H9 (cell line): ENCODE data around the gene NRG3. TPM values are rescaled to one million over a fixed set of nuclear protein-coding genes. Genes with fewer than 3 reads are reported as not detected.

ENCODE experiments used
- DNase-seq: peaks from one replicate; pipeline ENCODE4 v3.0.0-alpha.2; 2017
- H2AFZ ChIP-seq: one replicate; pipeline ENCODE4 v1.6.1; 2013; ENCODE audit warnings: mild to moderate bottlenecking, low read length, control low read depth, moderate library complexity
- H2AK5ac ChIP-seq: 2 replicates; pipeline ENCODE4 v1.6.1; 2013; ENCODE audit warnings: low read length, control low read depth, mixed read lengths; ENCODE audit not compliant: insufficient read length
- H2BK120ac ChIP-seq: one replicate; pipeline ENCODE4 v1.6.1; 2013; ENCODE audit warnings: low read depth, mild to moderate bottlenecking, low read length, control low read depth, inconsistent platforms; ENCODE audit not compliant: poor library complexity, severe bottlenecking
- H2BK12ac ChIP-seq: 2 replicates; pipeline ENCODE4 v1.6.1; 2013; ENCODE audit warnings: low read length, control low read depth, mixed read lengths, low read depth; ENCODE audit not compliant: insufficient read length
- H2BK15ac ChIP-seq: 2 replicates; pipeline ENCODE4 v1.6.1; 2013; ENCODE audit warnings: low read depth, low read length, control low read depth
- H2BK20ac ChIP-seq: one replicate; pipeline ENCODE4 v1.6.1; 2013; ENCODE audit warnings: low read depth, mild to moderate bottlenecking, low read length, control low read depth, inconsistent platforms; ENCODE audit not compliant: poor library complexity, severe bottlenecking
- H2BK5ac ChIP-seq: 2 replicates; pipeline ENCODE4 v1.6.1; 2013; ENCODE audit warnings: low read length, control low read depth, mixed read lengths; ENCODE audit not compliant: insufficient read length
- H3K14ac ChIP-seq: 2 replicates; pipeline ENCODE4 v1.6.1; 2013; ENCODE audit warnings: low read length, control low read depth; ENCODE audit not compliant: insufficient read depth
- H3K18ac ChIP-seq: 2 replicates; pipeline ENCODE4 v1.6.1; 2013; ENCODE audit warnings: low read depth, mild to moderate bottlenecking, mixed read lengths, low read length, control low read depth; ENCODE audit not compliant: insufficient read length
- H3K23ac ChIP-seq: 2 replicates; pipeline ENCODE4 v1.6.1; 2013; ENCODE audit warnings: low read length, control low read depth, mixed read lengths, low read depth; ENCODE audit not compliant: insufficient read length
- H3K23me2 ChIP-seq: 2 replicates; pipeline ENCODE4 v1.6.1; 2013; ENCODE audit warnings: low read depth, mild to moderate bottlenecking, mixed read lengths, low read length, control low read depth; ENCODE audit not compliant: insufficient read length, poor library complexity, severe bottlenecking
- H3K27ac ChIP-seq: 2 replicates; pipeline ENCODE4 v1.5.1; 2013; ENCODE audit warnings: low read length, control low read depth, mixed read lengths, low read depth; ENCODE audit not compliant: insufficient read length
- H3K27me3 ChIP-seq: 2 replicates; pipeline ENCODE4 v1.6.1; 2013; ENCODE audit warnings: low read length, control low read depth, inconsistent platforms; ENCODE audit not compliant: insufficient read depth
- H3K4ac ChIP-seq: 2 replicates; pipeline ENCODE4 v1.6.1; 2013; ENCODE audit warnings: low read depth, mild to moderate bottlenecking, control low read depth, inconsistent platforms, low read length, moderate library complexity
- H3K4me1 ChIP-seq: 2 replicates; pipeline ENCODE4 v1.6.1; 2013; ENCODE audit warnings: low read length, control low read depth, inconsistent platforms; ENCODE audit not compliant: insufficient read depth
- H3K4me2 ChIP-seq: 2 replicates; pipeline ENCODE4 v1.6.1; 2013; ENCODE audit warnings: low read length, control low read depth, mixed read lengths; ENCODE audit not compliant: insufficient read length, insufficient read depth
- H3K56ac ChIP-seq: 2 replicates; pipeline ENCODE4 v1.6.1; 2013; ENCODE audit warnings: low read depth, mild to moderate bottlenecking, mixed read lengths, low read length, control low read depth; ENCODE audit not compliant: insufficient read length
- H3K79me1 ChIP-seq: 2 replicates; pipeline ENCODE4 v1.6.1; 2013; ENCODE audit warnings: low read depth, mild to moderate bottlenecking, moderate library complexity, low read length, control low read depth, inconsistent platforms; ENCODE audit not compliant: insufficient read depth, poor library complexity, severe bottlenecking
- H3K79me2 ChIP-seq: 2 replicates; pipeline ENCODE4 v1.6.1; 2013; ENCODE audit warnings: low read length, control low read depth, inconsistent platforms; ENCODE audit not compliant: insufficient read depth
- H3K9ac ChIP-seq: 2 replicates; pipeline ENCODE4 v1.6.1; 2013; ENCODE audit warnings: low read length, control low read depth, mixed read lengths; ENCODE audit not compliant: insufficient read length; ENCODE audit errors: extremely low read depth
- H3K9me3 ChIP-seq: one replicate; pipeline ENCODE4 v1.6.1; 2013; ENCODE audit warnings: low read depth, low read length, inconsistent platforms; ENCODE audit not compliant: control insufficient read depth
- H3T11ph ChIP-seq: one replicate; pipeline ENCODE4 v1.6.1; 2013; ENCODE audit warnings: mild to moderate bottlenecking, low read length, control low read depth, inconsistent platforms
- H4K20me1 ChIP-seq: one replicate; pipeline ENCODE4 v1.6.1; 2013; ENCODE audit not compliant: control insufficient read depth, insufficient read length, insufficient read depth
- H4K5ac ChIP-seq: 2 replicates; pipeline ENCODE4 v1.6.1; 2013; ENCODE audit warnings: low read depth, mild to moderate bottlenecking, mixed read lengths, low read length, control low read depth; ENCODE audit not compliant: insufficient read length
- H4K8ac ChIP-seq: replicated peaks from 2 replicates; pipeline ENCODE4 v1.6.1; 2013; ENCODE audit warnings: low read length, control low read depth, mixed read lengths, low read depth; ENCODE audit not compliant: insufficient read length
- H4K91ac ChIP-seq: 2 replicates; pipeline ENCODE4 v1.6.1; 2013; ENCODE audit warnings: low read depth, mild to moderate bottlenecking, moderate library complexity, mixed read lengths, low read length, control low read depth; ENCODE audit not compliant: insufficient read length
- H3K27ac Mint-ChIP-seq, 3 experiments: 2 replicates in 2 of 3; 3 replicates in 1 of 3; pipeline ENCODE4 v1.8.0; 2020 to 2021; ENCODE audit warnings: mixed read lengths in 3 of 3, mild to moderate bottlenecking in 1 of 3, moderate library complexity in 1 of 3
- H3K27me3 Mint-ChIP-seq: 2 replicates; pipeline ENCODE4 v1.8.0; 2021; ENCODE audit warnings: low read depth, mild to moderate bottlenecking, moderate library complexity, mixed read lengths
- H3K36me3 Mint-ChIP-seq, 3 experiments: 2 replicates in 2 of 3; 3 replicates in 1 of 3; pipeline ENCODE4 v1.8.0; 2020 to 2021; ENCODE audit warnings: low read depth in 3 of 3, mixed read lengths in 3 of 3; ENCODE audit not compliant: insufficient read depth in 1 of 3
- H3K4me1 Mint-ChIP-seq, 2 experiments: 2 replicates each; pipeline ENCODE4 v1.8.0; 2020; ENCODE audit warnings: mixed read lengths in 2 of 2
- H3K4me3 Mint-ChIP-seq, 2 experiments: 2 replicates in 1 of 2; 3 replicates in 1 of 2; pipeline ENCODE4 v1.8.0; 2020 to 2021; ENCODE audit warnings: mild to moderate bottlenecking in 2 of 2, mixed read lengths in 2 of 2, moderate library complexity in 1 of 2
- H3K9me3 Mint-ChIP-seq, 2 experiments: 2 replicates in 1 of 2; 3 replicates in 1 of 2; pipeline ENCODE4 v1.8.0; 2020; ENCODE audit warnings: mild to moderate bottlenecking in 2 of 2, mixed read lengths in 2 of 2, moderate library complexity in 1 of 2
- WGBS: extraction: QIAGEN DNeasy Blood & Tissue Kit; methylation state at CpG from one replicate; pipeline ENCODE4 v1.1.7; 2013; ENCODE audit warnings: missing lambda C conversion rate, low lambda C conversion rate, mixed read lengths; ENCODE audit not compliant: insufficient read length; ENCODE audit errors: extremely low coverage; 5-methylcytosine and 5-hydroxymethylcytosine counted together
- total RNA-seq: library from RNA; stranded (reverse); gene quantifications from 2 replicates; pipeline ENCODE4 v1.2.1, GENCODE V29; 2021
- TF ChIP-seq, protein P1 (sequence below): fragments of 200-600 bp; sonication (generic); conservative IDR thresholded peaks from 3 replicates; pipeline ENCODE4 v1.8.0; 2021; ENCODE audit warnings: antibody characterized with exemption, mild to moderate bottlenecking

NRG3 gene
- total RNA-seq, 1 experiment from 2014 or later = 1.6 TPM

DNA sequence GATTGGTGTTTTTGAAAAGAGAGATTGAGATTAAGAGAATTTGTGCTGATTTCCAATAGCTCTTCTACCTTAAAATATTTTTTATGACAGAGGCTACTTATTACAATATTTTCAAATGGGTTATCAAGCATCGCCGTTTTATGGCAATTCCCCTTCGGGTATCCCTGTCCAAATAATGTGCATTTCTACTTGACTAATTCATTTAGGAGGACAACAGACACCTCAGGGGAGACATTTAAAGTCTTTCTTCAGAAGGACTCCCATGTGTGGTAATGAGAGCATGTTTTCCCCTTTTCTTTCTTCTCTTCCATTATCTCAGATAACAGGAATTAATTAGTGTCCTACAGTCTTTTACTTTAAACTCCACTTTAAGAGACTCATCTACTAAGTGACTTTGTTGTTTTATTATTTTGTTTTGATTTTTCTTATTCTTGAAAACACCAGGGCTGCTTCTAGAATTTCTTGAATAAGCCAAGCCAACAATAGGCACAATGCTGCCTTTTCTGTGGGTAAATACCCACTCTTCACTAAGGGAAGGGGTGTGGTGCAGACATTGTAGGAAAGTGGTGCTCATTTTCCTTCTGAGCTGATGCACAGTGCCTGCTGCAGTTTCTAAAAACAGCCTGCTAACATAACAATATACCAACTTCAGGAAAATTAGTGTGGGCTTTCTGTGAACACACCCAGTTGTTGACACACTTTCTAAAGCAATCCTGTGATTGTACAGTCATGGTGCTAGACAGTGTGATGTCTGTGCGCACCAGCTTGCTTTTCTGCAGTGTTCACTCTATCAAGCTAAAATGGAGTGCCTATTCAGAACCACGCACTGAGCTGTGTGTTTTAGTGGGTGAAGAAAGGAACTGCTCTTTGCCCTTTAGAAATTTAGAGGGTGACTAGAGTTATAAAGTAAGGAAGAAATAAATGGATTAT, 597.7 kb downstream of the NRG3 start:
- Histone ChIP-seq H4K8ac (no peak overlapping the region), H2BK20ac (no peak overlapping the region), H3K27me3 (no peaks in the 10 kb centered on the region), H2BK15ac (no peak overlapping the region), H3K56ac (no peak overlapping the region), H2BK5ac (no peak overlapping the region), H3K23me2 (no peaks in the 10 kb centered on the region), H3K23ac (no peak overlapping the region), H3K27ac (no peak overlapping the region), H4K5ac (no peak overlapping the region), H3K79me2 (no peaks in the 10 kb centered on the region), H4K20me1 (no peaks in the 10 kb centered on the region), H3K4me2 (no peak overlapping the region), H3K4me1 (no peaks in the 10 kb centered on the region), H2AK5ac (no peak overlapping the region), H3K79me1 (no peaks in the 10 kb centered on the region), H3K4ac (no peak overlapping the region), H4K91ac (no peak overlapping the region), H2BK120ac (no peak overlapping the region), H3K18ac (no peak overlapping the region), H2BK12ac (no peak overlapping the region), H3K9ac (no peak overlapping the region), H3T11ph (no peak overlapping the region), H2AFZ (no peak overlapping the region), H3K14ac (no peak overlapping the region), H3K9me3 (no peaks in the 10 kb centered on the region)
- DNase-seq = no peak
- Mint-ChIP-seq H3K27me3 (no peaks in the 10 kb centered on the region), H3K9me3 (no peaks in the 10 kb centered on the region), H3K36me3 (no peaks in the 10 kb centered on the region; a peak in 1 of 7 replicates), H3K4me1 (peaks cover 12 to 13% of the 10 kb centered on the region in 2 experiments), H3K4me3 (no peak overlapping the region), H3K27ac (no peak overlapping the region)
- TF ChIP-seq, protein P1, sequence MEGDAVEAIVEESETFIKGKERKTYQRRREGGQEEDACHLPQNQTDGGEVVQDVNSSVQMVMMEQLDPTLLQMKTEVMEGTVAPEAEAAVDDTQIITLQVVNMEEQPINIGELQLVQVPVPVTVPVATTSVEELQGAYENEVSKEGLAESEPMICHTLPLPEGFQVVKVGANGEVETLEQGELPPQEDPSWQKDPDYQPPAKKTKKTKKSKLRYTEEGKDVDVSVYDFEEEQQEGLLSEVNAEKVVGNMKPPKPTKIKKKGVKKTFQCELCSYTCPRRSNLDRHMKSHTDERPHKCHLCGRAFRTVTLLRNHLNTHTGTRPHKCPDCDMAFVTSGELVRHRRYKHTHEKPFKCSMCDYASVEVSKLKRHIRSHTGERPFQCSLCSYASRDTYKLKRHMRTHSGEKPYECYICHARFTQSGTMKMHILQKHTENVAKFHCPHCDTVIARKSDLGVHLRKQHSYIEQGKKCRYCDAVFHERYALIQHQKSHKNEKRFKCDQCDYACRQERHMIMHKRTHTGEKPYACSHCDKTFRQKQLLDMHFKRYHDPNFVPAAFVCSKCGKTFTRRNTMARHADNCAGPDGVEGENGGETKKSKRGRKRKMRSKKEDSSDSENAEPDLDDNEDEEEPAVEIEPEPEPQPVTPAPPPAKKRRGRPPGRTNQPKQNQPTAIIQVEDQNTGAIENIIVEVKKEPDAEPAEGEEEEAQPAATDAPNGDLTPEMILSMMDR = no peak
- WGBS = no CpG with 5 or more reads among the region's 5 CpGs
